Panc1 (cell line): Measurements from ENCODE around the gene CX3CL1.

ENCODE experiments used
- CTCF ChIP-seq: fragments of 450-650 bp; IDR thresholded peaks from 2 replicates; pipeline ENCODE4 v1.5.1; 2017; ENCODE audit warnings: mild to moderate bottlenecking
- TCF7L2 ChIP-seq: IDR thresholded peaks from 2 replicates; pipeline ENCODE4 v1.6.1; 2011; ENCODE audit warnings: mild to moderate bottlenecking, low read depth, low read length, inconsistent platforms

DNA sequence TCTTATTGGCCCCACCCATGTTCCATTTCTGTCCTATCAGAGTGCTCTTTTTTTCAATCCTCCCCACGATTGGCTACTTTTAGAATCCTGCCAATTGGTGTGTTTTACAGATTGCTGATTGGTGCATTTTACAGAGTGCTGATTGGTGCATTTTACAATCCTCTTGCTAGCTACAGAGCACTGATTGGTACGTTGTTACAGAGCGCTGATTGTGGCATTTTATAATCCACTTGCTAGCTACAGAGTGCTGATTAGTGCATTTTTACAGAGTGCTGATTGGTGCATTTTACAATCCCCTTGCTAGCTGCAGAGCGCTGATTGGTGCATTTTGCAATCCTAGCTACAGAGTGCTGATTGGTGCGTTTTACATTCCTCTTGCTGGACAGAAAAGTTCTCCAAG, 22.7 kb downstream of the CX3CL1 start:
- TF ChIP-seq TCF7L2 (no peak), CTCF (no peak)
